Myocyte (in vitro differentiated cells): ENCODE results near the gene WT1. TPM values are rescaled to one million over a fixed set of nuclear protein-coding genes. Genes with fewer than 3 reads are reported as not detected.
"Not testable (repeated sequence)": the region's sequence is repeated elsewhere in the genome, so short reads cannot be mapped to it uniquely, and the experiment has no call there.

Experiments
- DNase-seq: peaks from one replicate; pipeline ENCODE4 v3.0.0-alpha.2; 2012; ENCODE audit warnings: low read depth
- total RNA-seq: library from RNA; depleted of rRNA; stranded (reverse); fragments of >200 nt; gene quantifications from 2 replicates; pipeline ENCODE4 v1.2.3, GENCODE V29; 2014

The WT1 gene
- total RNA-seq, 1 donor from 2014 or later, result not detected

- no peak for DNase-seq
These were observed 46.2 kb downstream of the WT1 start for GRCh38 chr11:32388871-32389770.

GRCh38 chr11:32388365-32388764 lies 47.0 kb downstream of the WT1 start:
- no peak for DNase-seq

GRCh38 chr11:32387411-32387810 lies 47.9 kb downstream of the WT1 start:
- no peak for DNase-seq

- no peak for DNase-seq
These were observed 48.5 kb downstream of the WT1 start for GRCh38 chr11:32386770-32387377.

DNA sequence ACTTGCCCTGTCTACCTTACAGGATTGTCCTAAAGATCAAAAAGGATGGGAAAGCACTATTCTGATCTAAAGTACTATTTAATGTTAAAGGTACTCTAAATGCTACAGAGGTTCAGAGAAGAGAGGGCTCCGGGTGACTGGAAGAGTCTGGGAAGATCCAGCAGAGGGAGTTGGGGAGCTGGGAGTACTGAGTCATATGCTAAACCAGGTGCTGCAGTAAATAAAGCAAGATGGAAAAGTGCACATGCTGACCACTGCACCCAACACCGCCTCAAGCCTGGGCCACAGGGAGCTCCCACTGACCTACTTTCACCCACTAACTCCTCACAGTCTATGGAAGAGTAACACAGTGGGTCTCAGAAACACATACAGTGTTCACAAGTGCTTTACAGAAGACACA lies 49.3 kb downstream of the WT1 start:
- DNase-seq, result peak; percentile 64

GRCh38 chr11:32382339-32383049 lies 52.8 kb downstream of the WT1 start:
- peak; percentile 30 for DNase-seq

- DNase-seq, result no peak
These were observed 54.2 kb downstream of the WT1 start for GRCh38 chr11:32381179-32381578.

DNA sequence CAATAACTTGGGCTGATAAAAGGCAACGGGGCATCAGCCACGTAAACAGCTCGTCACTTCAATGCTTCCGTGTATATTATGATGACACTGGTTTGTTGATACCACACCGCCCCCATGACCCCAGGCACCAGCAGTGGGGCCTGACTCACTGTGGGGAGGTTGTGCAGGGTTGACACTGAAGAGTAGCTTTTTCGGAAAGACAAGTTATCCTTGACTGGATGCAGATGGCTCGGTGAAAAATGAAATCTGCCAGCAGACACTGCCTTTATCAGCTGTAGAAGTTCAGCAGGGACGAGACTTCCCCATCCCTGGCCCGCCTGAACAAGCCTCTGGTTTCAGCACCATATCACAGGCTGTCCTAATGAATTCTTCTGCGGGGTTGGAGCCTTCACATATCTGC lies 55.6 kb downstream of the WT1 start:
- no peak for DNase-seq

DNA sequence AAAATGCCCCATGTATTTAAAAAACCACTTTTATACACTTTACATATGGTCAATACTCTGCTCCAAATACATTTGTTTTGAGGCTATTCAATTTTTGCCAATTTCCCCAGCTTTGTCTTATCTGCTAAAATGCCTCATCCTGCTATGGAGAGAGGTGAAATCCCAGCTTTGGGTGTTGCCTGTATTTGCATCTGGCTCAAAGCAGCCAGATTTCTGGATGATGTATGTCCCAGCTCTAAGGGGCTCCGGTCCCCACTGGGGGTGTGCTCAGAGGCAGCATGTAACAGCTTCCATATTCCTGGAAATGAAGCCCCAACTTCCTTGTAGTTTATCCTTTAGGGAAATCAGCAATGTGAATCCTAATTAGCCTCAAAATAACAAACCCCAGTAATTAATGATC lies 59.5 kb downstream of the WT1 start:
- DNase-seq, result no peak

DNA sequence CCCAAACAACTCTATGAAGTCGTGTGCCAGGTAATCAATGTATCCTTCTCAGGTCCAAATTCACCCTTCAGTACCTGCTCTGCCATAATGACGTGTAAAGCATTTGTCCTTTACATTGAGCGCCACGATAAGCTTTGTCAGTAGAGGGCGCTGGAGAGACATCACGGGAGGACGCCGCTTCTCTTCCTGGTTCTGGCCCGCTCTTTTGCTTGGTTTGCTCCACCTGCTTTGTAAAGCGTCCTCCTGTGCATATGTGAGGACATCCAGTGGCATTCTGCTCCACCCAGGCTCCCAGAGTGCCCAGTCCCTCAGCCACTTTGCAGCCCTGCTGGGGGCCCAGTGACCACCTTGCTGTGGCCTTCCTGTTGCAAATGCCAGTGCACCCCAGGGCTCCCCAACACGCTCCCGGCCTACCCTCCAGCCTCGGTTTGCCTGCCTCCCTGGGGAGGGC lies 61.1 kb downstream of the WT1 start:
- no peak for DNase-seq

DNA sequence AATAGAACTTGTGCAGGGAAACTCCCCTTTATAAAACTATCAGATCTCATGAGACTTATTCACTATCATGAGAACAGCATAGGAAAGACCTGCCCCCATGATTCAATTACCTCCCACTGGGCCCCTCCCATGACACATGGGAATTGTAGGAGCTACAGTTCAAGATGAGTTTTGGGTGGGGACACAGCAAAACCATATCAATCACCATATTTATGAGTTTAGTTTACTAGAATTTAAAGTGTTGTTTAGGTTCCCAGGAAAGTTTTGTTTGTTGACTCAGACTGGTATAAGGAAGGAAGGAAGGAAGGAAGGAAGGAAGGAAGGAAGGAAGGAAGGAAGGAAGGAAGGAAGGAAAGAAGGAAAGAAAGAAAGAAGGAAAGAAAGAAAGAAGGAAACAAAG lies 65.4 kb downstream of the WT1 start:
- DNase-seq, result not testable (repeated sequence)

- DNase-seq, result no peak
These were observed 68.7 kb downstream of the WT1 start for GRCh38 chr11:32366666-32367065.

DNA sequence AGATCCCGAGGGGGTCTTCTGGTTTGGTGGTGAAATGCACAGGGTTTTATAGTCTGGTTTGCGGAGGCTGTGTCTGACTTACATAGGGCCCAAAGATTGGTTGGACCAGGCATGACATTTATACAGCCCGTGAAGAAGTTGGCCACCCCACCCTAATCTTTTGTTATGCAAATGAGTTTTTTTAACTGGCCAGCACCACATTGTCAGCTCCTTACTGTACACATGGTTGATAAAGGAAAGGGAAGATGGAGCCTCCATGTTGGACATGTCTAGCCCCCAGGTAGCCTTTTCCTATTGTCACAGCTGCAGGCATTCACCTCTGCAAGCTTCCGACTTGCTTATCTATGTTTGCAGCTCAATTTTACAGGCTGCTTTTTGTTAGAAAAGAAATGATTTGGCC lies 70.1 kb downstream of the WT1 start:
- no peak for DNase-seq

GRCh38 chr11:32358729-32359128 lies 76.6 kb downstream of the WT1 start:
- no peak for DNase-seq

DNA sequence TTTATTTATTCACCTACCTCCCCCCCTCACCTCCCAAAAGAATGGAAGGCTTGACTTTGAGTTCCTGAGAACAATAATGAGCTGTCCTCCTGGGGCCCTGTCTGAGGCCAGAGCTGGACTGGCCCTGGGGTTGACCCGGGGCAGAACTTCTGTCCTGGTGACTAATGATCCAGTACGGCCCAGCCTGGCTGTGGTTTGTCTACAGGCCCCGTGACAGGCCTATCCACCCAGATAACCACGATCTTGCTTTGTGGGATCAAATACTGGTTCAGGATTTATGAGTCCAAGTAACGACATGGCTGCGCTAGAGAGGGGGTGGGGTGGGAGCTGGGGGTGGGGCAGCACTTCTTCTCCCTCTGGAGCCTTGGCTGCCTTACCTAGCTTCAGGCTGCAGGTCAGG lies 81.5 kb downstream of the WT1 start:
- peak; percentile 8 for DNase-seq

- DNase-seq, result no peak
These were observed 86.8 kb downstream of the WT1 start for GRCh38 chr11:32348502-32348901.

GRCh38 chr11:32344946-32345345 lies 90.4 kb downstream of the WT1 start:
- DNase-seq, result no peak

DNA sequence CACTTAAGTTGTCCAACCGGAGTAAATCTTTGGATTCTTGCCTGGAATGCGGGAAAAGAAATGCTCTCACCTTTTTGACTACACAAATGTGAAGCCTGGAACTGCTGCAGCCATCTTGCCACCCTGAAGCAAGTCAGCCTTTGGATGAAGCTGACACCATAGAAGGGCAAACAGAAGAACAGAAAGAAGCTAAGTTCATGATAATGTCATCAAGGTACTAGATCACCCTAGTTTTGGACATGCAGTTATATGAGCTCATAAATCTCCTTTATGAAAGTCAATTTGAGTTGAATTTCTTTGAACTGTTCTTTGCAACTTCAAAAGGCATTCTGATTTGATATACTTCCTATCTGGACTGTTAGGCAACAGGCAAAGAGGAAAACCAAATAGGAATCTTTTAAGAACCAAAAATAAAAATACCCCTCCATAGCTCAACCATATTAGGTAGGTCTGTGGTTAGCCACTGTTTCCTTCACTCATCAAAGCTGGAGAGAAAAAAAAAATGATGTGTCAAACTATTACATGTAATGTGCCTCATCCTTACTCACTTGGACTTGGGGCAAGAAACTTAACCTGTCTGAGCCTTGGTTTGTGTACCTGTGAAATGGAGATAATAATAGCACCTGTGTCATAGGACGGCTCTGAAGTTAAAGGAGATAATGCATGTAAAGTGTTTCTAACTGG lies 91.9 kb downstream of the WT1 start:
- DNase-seq, result no peak

GRCh38 chr11:32341620-32342613 lies 93.4 kb downstream of the WT1 start:
- no peak for DNase-seq

DNA sequence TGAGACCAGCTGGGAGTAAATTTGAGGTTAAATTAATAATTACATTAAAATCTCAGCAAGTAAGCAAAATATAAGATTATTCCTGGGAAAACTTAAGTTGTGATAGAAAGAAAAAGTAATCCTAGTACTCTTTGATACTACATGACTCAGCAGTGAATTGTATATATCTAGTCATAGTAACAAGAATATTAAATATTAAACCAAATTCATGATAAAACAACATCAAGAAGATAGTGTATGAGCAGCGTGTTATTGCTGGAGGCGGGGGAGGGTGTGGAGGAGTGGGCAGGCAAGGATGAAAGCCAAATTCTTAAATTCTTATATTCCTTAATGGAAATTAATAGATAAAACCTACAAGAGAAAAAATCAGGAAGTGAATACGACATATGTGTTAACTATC lies 95.2 kb downstream of the WT1 start:
- DNase-seq, result no peak
